HG03460 (cell line): Measurements from ENCODE around the gene CCDC187.
"Not testable (repeated sequence)": the region's sequence is repeated elsewhere in the genome, so short reads cannot be mapped to it uniquely, and the experiment has no call there.

Source experiments
- ATAC-seq: cut with Tn5 transposase; IDR thresholded peaks from one replicate; pipeline ENCODE4 v1.9.1; 2021; ENCODE audit not compliant: unreplicated experiment

Gene CCDC187

DNA sequence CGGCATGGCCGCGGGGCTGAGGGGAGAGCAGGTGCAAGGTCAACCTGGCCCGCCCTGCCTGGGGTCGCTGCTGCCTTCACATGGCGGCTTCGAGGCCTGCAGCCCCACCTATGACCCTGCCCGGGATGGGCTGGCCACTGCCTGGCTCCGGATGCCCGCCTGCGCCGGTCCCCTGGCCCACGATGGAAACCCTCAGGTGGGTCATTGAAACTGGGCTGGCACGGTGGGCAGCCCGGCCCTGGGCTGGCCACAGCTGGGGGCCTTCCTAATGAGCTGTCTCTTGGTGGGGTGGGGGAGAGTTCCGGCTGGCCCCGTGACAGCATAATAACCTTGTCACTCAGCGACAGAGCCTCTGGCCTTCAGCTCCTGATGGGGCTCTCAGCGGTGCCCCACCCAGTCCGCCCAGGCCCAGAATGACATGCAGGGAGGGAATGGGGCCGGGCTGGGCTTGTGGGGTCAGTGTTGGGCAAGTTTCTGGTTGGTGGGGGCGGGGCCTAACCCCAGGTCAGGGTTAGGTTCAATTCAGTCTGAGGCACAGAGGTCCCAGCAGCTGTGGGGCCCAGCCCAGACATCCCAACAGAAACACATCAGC is at the start of gene CCDC187:
Gene CCDC187, minus strand, starts transcription at position 270 of the 592 bp plus-strand sequence. Its CDS starts 264 bp downstream, at position 6.
- ATAC-seq: no peak

DNA sequence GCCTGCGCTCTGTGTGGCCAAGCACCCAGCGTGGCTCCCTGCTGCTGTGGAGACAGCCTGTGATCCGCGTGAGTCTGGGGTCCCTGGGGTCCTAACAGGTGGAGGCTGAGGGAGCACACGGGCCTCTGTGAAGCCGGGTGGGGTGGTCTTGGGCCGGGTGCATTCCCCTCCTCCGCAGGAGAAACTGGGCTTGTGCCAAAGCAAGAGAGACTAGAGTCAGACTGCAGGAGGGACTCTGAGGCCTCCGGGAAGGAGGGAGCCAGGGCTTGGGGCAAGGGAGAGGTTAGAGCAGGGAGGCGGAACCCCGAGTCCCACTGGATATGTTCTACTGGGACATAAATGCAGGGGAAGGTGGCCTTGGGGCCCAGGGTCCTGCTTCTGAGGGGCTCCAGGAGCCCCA is 49.2 kb upstream of the CCDC187 start:
- ATAC-seq: no peak

DNA sequence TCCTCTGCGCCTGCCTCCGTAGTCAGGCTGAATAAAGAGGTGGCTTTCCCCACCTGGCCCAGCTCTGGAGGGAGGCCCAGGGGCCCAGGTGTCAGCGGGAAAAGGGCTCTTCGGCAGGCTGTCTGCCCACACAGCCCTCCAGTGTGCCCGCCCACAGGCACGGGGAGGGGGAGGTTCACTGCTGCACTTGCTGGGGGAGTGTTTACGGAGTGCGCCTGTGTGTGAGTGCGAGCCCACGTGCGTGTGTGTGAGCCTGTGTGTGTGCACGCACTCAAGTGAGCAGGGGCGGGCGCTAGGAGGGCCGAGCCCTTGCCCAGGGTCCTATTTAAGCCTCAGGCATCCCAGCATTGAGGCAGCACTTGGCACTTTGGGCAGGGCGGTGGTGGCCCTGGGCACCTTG is 48.8 kb upstream of the CCDC187 start:
- ATAC-seq: no peak

- not testable (repeated sequence) for ATAC-seq
These were observed 48.0 kb upstream of the CCDC187 start for GRCh38 chr9:136351868-136352267.

GRCh38 chr9:136351252-136351800 is 47.4 kb upstream of the CCDC187 start:
- ATAC-seq: no peak

GRCh38 chr9:136349546-136349945 is 45.7 kb upstream of the CCDC187 start:
- ATAC-seq: no peak

DNA sequence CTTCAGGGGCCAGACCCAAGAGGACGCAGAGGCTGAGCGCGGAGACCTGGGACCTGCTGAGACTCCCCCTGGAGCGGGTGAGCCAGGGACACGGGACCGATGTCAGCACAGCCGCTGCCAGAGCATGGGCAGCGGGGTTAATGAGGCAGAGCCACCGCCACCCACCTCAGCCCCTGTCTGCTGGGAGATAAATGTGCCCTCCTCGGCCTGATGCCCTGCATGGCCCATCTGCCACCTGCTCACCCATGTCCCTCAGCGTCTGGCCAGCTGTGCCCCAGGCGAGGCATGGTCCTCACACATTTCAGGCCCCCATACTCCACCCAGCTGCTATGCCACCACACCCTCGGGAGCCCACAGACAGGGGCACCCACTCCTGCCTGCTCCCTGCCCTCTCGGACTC is 44.8 kb upstream of the CCDC187 start:
- ATAC-seq: no peak

GRCh38 chr9:136347472-136348256 is 43.8 kb upstream of the CCDC187 start:
- ATAC-seq: no peak

- ATAC-seq: no peak
These were observed 43.1 kb upstream of the CCDC187 start for GRCh38 chr9:136346927-136347465.

DNA sequence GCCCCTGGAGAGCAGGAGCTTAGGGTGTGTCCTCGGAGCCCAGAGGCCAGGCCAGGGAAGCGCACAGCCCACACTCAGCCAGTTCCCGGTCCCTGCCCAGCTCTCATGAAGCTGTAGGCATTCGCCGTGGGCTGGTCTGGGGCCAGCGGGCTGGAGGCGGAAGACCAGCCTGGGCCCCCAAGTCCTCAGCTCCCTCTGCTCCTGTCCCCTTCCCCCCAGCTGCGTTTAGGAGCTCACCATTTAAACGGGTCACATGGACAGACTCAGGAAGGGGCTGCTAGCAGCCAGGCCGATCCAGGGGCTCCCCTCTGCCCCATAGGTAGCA is 42.2 kb upstream of the CCDC187 start:
- no peak for ATAC-seq

DNA sequence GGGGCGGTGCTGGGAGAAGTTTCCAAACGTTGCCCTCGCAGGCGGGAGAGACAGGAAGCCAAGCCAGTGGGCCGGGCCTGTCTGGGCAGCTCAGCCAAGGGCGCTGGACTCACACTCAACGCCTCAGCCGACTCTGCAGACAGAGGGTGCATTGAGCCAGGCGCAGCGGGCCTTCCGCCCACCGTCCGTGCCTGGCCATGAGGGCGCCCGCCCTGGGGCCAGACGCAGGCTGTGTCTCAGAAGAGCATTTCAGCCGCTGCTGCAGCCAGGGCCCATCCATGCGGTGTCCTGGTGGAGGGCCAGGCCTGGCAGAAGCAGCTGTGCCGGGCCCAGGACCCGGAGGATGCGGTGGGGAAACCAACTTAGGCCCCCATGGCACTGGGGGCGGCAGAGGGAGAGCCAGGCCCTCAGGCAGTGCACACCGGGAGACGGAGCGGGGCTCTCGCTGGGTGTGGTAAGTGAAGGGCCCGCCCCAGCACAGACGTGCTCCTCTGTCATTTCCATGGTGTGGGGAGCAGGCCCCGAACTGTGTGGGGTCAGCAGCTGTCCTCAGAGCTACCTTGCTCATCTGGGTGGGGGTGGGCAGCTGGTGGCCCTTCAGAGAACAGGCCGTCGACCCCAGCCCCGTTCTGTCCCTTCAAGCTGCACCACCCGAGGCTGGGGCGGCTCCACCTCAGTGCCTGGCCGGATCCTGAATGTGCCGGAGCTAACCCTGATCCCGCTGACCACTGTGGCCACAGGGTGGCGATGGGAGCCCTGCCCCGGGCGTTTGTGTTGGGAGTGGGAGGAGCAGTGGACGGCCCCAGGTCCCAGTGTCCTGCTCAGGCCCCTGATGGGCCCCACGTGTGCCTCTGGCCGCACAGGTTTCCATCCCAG is 41.6 kb upstream of the CCDC187 start:
- ATAC-seq: no peak

DNA sequence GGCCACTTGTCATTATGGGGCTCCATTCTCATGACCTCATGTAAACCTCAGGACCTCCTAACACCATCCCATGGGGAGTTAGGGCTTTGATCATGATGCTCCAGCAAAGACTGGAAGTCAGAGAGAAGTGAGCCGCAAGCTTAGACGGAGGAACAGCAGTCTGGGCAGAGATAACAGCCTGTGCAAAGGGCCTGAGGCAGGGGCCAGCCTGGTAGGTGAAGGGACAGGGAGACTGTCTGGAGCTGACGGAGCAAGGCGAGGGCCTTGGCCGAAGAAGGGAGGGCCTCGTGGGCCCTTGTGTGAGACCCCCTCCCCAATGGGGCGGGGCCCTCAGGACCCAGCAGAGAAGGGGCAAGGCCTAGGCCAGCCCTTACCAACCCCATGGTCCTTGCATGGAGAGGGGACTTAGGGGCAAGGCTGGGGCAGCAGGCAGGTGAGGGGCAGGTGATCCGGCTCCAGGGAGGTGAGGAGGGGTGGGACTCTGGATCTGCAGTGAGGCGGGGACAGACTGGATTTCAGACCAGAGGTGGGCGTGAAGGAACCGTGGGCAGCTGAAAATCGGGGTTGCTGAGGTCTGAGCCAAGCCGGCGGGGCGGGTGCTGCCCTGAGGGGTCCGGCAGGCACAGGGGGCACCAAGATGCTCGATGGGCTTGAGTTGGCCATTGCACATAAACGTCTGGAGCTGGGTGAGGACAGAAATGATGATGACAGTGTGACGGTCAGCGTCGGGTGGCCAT is 40.8 kb upstream of the CCDC187 start:
- no peak for ATAC-seq

- ATAC-seq: no peak
These were observed 40.0 kb upstream of the CCDC187 start for GRCh38 chr9:136343884-136344269.

DNA sequence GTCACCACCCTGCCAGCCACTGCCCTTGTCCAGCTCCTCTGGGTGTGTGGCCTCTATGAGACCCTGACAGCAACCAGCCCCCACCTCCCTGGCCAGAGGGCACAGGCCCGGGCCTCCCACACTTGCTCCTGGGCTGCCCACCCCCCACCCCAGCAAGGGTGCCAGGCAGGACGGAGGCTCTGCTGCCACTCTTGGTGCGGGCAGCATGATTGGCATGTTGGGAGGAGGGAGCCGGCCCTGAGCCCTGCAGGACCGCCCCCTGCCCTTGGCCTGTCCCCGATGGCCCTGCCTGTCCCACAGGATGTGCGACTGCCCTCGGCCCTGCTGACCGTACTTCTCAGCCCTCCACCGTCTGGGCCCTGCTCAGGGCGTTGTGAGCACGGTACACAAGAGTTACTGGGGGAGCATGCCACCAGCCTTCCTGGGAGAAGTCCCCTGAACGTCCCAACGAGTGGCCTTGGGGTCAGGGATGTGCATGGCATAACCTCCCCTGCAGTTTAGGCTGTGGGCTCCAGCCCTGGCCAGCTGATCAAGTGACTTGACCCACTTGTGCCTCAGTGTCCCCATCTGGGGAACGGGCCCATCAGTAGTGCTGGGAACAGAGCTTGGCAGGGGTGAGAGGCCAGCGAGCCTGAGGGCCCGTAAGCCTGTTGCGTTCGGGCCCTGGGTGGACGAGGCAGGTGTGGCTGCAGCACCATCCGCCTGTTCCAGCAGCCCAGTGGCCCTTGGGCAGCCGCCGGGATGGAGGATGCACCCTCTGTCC is 39.4 kb upstream of the CCDC187 start:
- ATAC-seq: no peak

- no peak for ATAC-seq
These were observed 38.6 kb upstream of the CCDC187 start for GRCh38 chr9:136342181-136343120.

DNA sequence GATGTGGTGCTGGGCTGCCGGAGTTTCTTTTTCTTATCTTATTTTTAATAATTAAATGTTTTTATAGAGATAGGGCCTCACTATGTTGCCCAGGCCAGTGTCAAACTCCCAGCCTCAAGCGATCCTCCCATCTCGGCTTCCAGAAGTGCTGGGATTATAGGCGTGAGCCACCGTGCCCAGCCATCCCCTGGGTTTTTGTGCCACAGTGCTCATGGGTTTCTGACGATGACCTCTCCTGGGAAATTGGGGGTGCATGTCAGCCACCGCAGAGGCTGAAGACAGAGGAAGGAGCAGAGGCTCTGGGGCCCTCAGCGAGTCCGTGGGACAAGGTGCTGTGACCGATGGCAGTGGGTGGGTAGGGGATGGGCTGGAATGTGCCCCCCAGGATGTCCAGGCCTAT is 37.9 kb upstream of the CCDC187 start:
- no peak for ATAC-seq

DNA sequence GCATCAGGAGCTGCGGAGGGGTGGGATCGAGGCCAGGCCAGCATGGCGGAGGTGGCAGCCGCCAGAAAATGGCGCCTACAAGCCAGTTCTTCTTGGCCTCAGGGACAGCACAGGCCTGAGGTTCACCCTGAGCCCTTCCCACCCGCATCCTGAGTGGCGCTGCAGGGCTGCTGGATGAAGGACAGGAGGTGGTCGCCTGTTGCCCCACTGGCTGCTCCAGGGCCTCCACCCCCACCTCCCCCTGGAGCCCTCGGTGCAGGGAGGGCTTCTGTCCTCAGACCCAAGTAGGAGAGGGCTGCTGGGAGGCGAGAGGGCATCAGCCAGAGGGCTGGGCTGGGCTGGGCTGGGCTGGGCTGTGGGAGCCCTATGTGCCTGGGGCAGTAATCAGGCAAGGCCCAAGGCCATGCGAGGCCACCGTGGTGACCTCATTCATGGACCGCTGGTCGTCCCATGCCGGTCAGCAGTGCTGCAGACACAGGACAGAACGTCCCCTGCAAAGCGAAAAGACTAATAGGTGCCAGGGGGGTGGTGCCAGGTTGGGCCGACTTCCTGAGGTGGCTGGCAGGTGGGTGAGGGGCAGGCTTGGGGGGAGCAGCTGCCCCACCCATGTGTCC is 37.3 kb upstream of the CCDC187 start:
- ATAC-seq: no peak

DNA sequence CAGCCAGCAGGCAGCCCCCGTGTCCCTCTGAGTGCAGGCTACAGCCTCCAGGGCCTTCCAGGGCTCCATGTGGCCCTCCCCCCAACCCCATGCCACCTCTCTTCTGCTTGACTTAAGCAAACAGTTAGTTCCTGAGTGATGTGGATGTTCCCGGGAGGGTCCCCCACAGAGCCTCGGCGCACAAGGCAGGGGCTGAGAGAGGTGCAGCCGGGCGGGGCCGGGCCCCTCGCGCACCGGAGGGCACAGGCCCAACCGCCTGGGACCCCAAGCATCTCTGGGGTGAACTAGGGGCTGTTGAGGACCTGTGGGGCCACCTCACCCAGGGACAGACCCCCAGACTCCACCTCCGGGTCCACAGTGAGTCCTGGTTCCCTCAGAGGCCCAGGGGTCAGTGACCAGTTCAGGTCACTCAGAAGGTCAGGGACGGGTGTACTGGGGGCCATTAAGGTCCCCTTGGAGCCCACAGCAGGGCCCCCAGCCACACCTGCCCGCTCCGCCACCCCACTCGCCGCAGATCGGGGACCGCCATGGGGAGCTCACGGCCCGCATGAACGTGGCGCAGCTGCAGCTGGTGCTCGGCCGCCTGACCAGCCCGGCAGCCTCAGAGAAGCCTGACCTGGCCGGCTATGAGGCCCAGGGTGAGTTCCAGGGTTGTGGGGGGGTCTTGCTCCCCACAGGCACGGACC is 36.6 kb upstream of the CCDC187 start:
- no peak for ATAC-seq
